GM12875 (cell line): Measurements from ENCODE around the gene SPDYE5.

Experiments
- H3K4me3 ChIP-seq: one replicate; pipeline ENCODE4 v1.5.1; 2011; ENCODE audit warnings: low read depth, low read length, control low read depth
- CTCF ChIP-seq: IDR thresholded peaks from 2 replicates; pipeline ENCODE4 v1.5.1; 2011; ENCODE audit warnings: low read depth, mild to moderate bottlenecking, control low read depth, inconsistent platforms, low read length, moderate library complexity, borderline replicate concordance; ENCODE audit not compliant: insufficient read depth

The SPDYE5 gene

DNA sequence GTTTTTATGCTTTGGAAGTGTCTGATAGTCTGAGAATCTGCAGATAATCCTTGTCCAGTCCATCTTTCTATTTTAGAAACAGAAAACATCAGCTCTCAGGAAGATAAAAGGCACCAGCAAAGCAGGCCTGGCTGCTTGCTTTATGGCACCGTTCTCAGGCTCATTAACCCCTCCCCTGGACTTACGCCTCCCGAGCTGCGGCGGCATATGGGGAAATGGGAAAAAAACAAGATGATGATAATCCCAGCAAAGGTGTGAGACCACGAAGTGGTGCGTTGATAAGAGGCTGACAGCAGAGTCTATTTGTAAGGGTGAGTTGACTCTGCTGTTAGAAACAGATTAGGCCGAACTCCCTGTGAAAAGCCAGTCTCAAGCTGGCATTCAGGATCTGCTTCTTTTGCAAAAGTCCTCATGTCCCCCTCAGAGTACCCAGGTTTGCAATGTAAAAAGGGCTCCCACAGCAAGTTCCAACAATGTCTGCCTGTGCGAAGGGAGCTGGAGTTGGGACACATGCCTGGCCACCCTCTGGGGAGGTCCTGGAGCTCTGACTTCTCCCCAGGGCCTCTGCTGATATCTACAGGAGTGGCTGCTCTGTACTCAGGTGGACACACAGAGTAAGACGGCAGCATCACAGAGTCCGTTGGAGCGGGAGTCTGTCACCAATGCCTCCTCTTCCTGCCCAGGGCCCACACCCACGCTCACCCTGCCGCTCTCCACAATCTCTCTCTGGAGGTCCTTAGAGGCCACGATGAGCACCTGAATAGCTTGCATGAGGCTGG is 54.3 kb downstream of the SPDYE5 start:
- TF ChIP-seq CTCF = no peak
- no peak overlapping the region for H3K4me3 ChIP-seq
